K562 (cell line): ENCODE measurements around the gene CMIP. TPM values are rescaled to one million over a fixed set of nuclear protein-coding genes. Genes with fewer than 3 reads are reported as not detected.
A peak's percentile ranks its signal among the peaks of the same experiment; 100 is the strongest.

Source experiments
- ATAC-seq: fragments of 200-7000 bp; cut with Tn5 transposase; 3 replicates; pipeline ENCODE4 v1.9.1; 2020; ENCODE audit warnings: moderate library complexity
- BruUV-seq: library from RNA; stranded (reverse); fragments of 400-500 nt; replicated peaks from 2 replicates; lab custom pipeline; 2021; lab: Mats Ljungman, UMichigan
- CTCF ChIA-PET: fragments of 300-600 bp; formaldehyde crosslinking; extraction: SDS; loops from one replicate; lab custom pipeline; 2021; ENCODE audit warnings: low intra/inter-chr PET ratio; lab: Yijun Ruan, JAX
- POLR2A ChIA-PET: fragments of 300-600, 350-650 bp; sonication (Branson Sonifier 250); formaldehyde crosslinking; extraction: SDS; loops from one replicate; lab custom pipeline; 2021; ENCODE audit warnings: antibody characterized with exemption, inconsistent platforms; lab: Yijun Ruan, JAX
- DNase-seq, 4 experiments: peaks; one replicate each; pipeline versions ENCODE4 v3.0.0 to v3.0.0-alpha.2; 2011 to 2018; ENCODE audit warnings: low spot score in 3 of 4, mixed read lengths in 3 of 4; ENCODE audit errors: extremely low read depth in 1 of 4
- FAIRE-seq: peaks from 2 replicates; lab custom pipeline; 2011; peaks lifted over from hg19 to GRCh38; lab: Jason Lieb, UNC
- H2AFZ ChIP-seq: 2 replicates; pipeline ENCODE4 v1.6.0; 2011; ENCODE audit warnings: low read depth, low read length, control low read depth, inconsistent platforms
- H3K27ac ChIP-seq: fragments of 200-600 bp; 3 replicates; pipeline ENCODE4 v1.8.0; 2011; ENCODE audit warnings: low read depth, mild to moderate bottlenecking, control low read depth, inconsistent platforms, low read length, moderate library complexity, mixed read lengths; ENCODE audit errors: extremely low read depth
- H3K27me3 ChIP-seq, 2 experiments: fragments of 300-600 bp in 1 of 2; 2 replicates in 1 of 2; 3 replicates in 1 of 2; pipeline versions ENCODE4 v1.6.0 to v1.8.0; 2011; ENCODE audit warnings: inconsistent platforms in 2 of 2, low read length in 2 of 2, mild to moderate bottlenecking in 1 of 2, mixed read lengths in 1 of 2, moderate library complexity in 1 of 2; ENCODE audit not compliant: control insufficient read depth in 2 of 2, insufficient read depth in 2 of 2
- H3K36me3 ChIP-seq: fragments of 300-600 bp; 3 replicates; pipeline ENCODE4 v1.8.0; 2011; ENCODE audit warnings: mild to moderate bottlenecking, low read length, inconsistent platforms; ENCODE audit not compliant: control insufficient read depth, insufficient read depth
- H3K4me1 ChIP-seq, 2 experiments: fragments of 200-600 bp in 1 of 2; replicated peaks in 1 of 2; 2 replicates in 1 of 2; 3 replicates in 1 of 2; pipeline versions ENCODE4 v1.5.1 to v1.8.0; 2011; ENCODE audit warnings: inconsistent platforms in 2 of 2, low read length in 2 of 2, mild to moderate bottlenecking in 1 of 2, mixed read lengths in 1 of 2, moderate library complexity in 1 of 2; ENCODE audit not compliant: control insufficient read depth in 2 of 2, insufficient read depth in 2 of 2
- H3K4me2 ChIP-seq: 2 replicates; pipeline ENCODE4 v1.6.1; 2011; ENCODE audit warnings: low read length, control low read depth, inconsistent platforms, mixed read lengths; ENCODE audit not compliant: insufficient read depth
- H3K4me3 ChIP-seq: fragments of 200-600 bp; sonication (generic), shearing (Covaris generic); 2 replicates; pipeline ENCODE4 v1.5.1; 2016; ENCODE audit warnings: control low read depth, inconsistent platforms
- H3K79me2 ChIP-seq: fragments of 200-600 bp; 3 replicates; pipeline ENCODE4 v1.8.0; 2011; ENCODE audit warnings: low read length, inconsistent platforms; ENCODE audit not compliant: control insufficient read depth, insufficient read depth
- H3K9ac ChIP-seq, 2 experiments: 2 replicates each; pipeline versions ENCODE4 v1.6.0 to v1.6.1; 2011; ENCODE audit warnings: low read depth in 2 of 2, low read length in 2 of 2, control low read depth in 1 of 2, inconsistent platforms in 1 of 2, mild to moderate bottlenecking in 1 of 2, mixed read lengths in 1 of 2; ENCODE audit not compliant: insufficient read depth in 1 of 2
- H3K9me1 ChIP-seq: one replicate; pipeline ENCODE4 v1.6.0; 2011; ENCODE audit warnings: inconsistent platforms, mild to moderate bottlenecking, low read length, moderate library complexity; ENCODE audit not compliant: control insufficient read depth, insufficient read depth
- H3K9me3 ChIP-seq: replicated peaks from 2 replicates; pipeline ENCODE4 v1.5.1; 2011; ENCODE audit warnings: low read depth, low read length, inconsistent platforms; ENCODE audit not compliant: control insufficient read depth, insufficient read depth
- H4K20me1 ChIP-seq: replicated peaks from 2 replicates; pipeline ENCODE4 v1.6.1; 2011; ENCODE audit warnings: low read length, inconsistent platforms, mixed read lengths; ENCODE audit not compliant: control insufficient read depth, insufficient read depth
- BCOR ChIP-seq: fragments of 450-650 bp; IDR thresholded peaks from 2 replicates; pipeline ENCODE4 v1.6.1; 2016
- EHMT2 ChIP-seq: fragments of 450-650 bp; IDR thresholded peaks from 2 replicates; pipeline ENCODE4 v1.6.1; 2018; ENCODE audit warnings: antibody characterized with exemption
- NUFIP1 ChIP-seq: fragments of 450-650 bp; IDR thresholded peaks from 2 replicates; pipeline ENCODE4 v1.6.1; 2018; ENCODE audit not compliant: partially characterized antibody
- ZFP36 ChIP-seq: fragments of 150-350 bp; IDR thresholded peaks from 2 replicates; pipeline ENCODE4 v1.6.1; 2018; ENCODE audit warnings: low read length, low read depth; ENCODE audit not compliant: partially characterized antibody
- ZNF511 ChIP-seq: sonication (generic); formaldehyde crosslinking; IDR thresholded peaks from 2 replicates; pipeline ENCODE4 v1.8.0; 2022; ENCODE audit warnings: mild to moderate bottlenecking, missing genetic modification reagents
- WGBS: fragments of 100-300 bp; shearing (Covaris generic); methylation state at CpG from one replicate; pipeline ENCODE4 v1.1.6; 2016; ENCODE audit warnings: low coverage, mixed read lengths; ENCODE audit not compliant: insufficient coverage; ENCODE audit errors: missing lambda C conversion rate; 5-methylcytosine and 5-hydroxymethylcytosine counted together
- in situ Hi-C: fragments of 300-500 bp; cut with MboI; formaldehyde crosslinking; loops from 4 replicates; pipeline ENCODE4 v1.15.0; 2018; ENCODE audit warnings: inconsistent platforms, mixed read lengths
- intact Hi-C: fragments of 100-400 bp; cut with micrococcal nuclease; formaldehyde crosslinking; loops from 2 replicates; pipeline ENCODE4 v1.14.2; 2022
- polyA plus RNA-seq, 8 experiments: library from polyadenylated mRNA; depleted of rRNA in 4 of 8; stranded (reverse) in 5 of 8; unstranded in 3 of 8; fragments of >200 nt; fragmentation: Nextera tagmentation in 2 of 8; fragmentation: Illumina TruSeq in 1 of 8; extraction: Ambion mirVana in 2 of 8; extraction: Trizol in 1 of 8; gene quantifications; 2 replicates each; pipeline versions ENCODE4 v1.2.1 to v1.2.3, GENCODE V29; 2011 to 2014; ENCODE audit warnings: inconsistent platforms in 1 of 8, missing spikeins in 1 of 8
- total RNA-seq, 7 experiments: library from RNA; depleted of rRNA in 6 of 7; stranded (reverse); fragments of >200 nt in 6 of 7; fragmentation: Illumina TruSeq in 2 of 7; extraction: Trizol in 2 of 7; gene quantifications; 2 replicates each; pipeline versions ENCODE4 v1.2.1 to v1.2.3, GENCODE V29; 2011 to 2021; ENCODE audit warnings: low replicate concordance in 1 of 7
- TF ChIP-seq, protein P1 (sequence below): fragments of 250-450 bp; sonication (Bioruptor Pico); IDR thresholded peaks from 2 replicates; pipeline ENCODE4 v1.9.0; 2021; ENCODE audit warnings: mild to moderate bottlenecking, inconsistent platforms
- TF ChIP-seq, protein P2 (sequence below): sonication (generic); formaldehyde crosslinking; IDR thresholded peaks from 2 replicates; pipeline ENCODE4 v1.8.0; 2022; ENCODE audit warnings: mild to moderate bottlenecking, missing genetic modification reagents
- TF ChIP-seq, protein P3 (sequence below): sonication (generic); formaldehyde crosslinking; IDR thresholded peaks from 2 replicates; pipeline ENCODE4 v1.8.1; 2023; ENCODE audit warnings: mild to moderate bottlenecking, missing genetic modification reagents

Gene CMIP
- total and polyA plus RNA-seq, 9 of the 15 experiments (the other 6 are each of a cell fraction or from before 2014, with no cell fraction given), result 0.94 to 82.5 (median 10.3) TPM

- TF ChIP-seq ZNF511 (no peak), EHMT2 (no peak)
- TF ChIP-seq, protein P1, sequence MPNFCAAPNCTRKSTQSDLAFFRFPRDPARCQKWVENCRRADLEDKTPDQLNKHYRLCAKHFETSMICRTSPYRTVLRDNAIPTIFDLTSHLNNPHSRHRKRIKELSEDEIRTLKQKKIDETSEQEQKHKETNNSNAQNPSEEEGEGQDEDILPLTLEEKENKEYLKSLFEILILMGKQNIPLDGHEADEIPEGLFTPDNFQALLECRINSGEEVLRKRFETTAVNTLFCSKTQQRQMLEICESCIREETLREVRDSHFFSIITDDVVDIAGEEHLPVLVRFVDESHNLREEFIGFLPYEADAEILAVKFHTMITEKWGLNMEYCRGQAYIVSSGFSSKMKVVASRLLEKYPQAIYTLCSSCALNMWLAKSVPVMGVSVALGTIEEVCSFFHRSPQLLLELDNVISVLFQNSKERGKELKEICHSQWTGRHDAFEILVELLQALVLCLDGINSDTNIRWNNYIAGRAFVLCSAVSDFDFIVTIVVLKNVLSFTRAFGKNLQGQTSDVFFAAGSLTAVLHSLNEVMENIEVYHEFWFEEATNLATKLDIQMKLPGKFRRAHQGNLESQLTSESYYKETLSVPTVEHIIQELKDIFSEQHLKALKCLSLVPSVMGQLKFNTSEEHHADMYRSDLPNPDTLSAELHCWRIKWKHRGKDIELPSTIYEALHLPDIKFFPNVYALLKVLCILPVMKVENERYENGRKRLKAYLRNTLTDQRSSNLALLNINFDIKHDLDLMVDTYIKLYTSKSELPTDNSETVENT (CRISPR knock-in tag), result no peak
Measured at GRCh38 chr16:81681311-81681710, 236.7 kb downstream of the CMIP start (continued).

GRCh38 chr16:81684242-81684837, 239.7 kb downstream of the CMIP start:
- ChIA-PET CTCF (no interaction called here), POLR2A (no interaction called here)
- Histone ChIP-seq H3K9ac (peak overlapping the region in 1 of 2 experiments; percentile 68; a peak in 1 of 4 replicates), H2AFZ (no peak overlapping the region), H4K20me1 (peaks cover 16% of the 10 kb centered on the region; the same call in 1 of the 2 replicates), H3K9me1 (peaks cover 8% of the 10 kb centered on the region), H3K4me1 (peaks cover 0 to 25% of the 10 kb centered on the region in 2 experiments; a peak in 3 of 5 replicates), H3K27ac (no peak overlapping the region), H3K27me3 (no peaks in the 10 kb centered on the region), H3K9me3 (no peaks in the 10 kb centered on the region), H3K4me2 (no peak overlapping the region), H3K4me3 (no peak overlapping the region), H3K36me3 (peaks cover 55% of the 10 kb centered on the region; the same call in 2 of the 3 replicates), H3K79me2 (0 out of 3 replicates have a peak, but pooled peaks cover 7% of the 10 kb centered on the region)
- ATAC-seq (no peak), DNase-seq (no peak), FAIRE-seq (no peak)
- in situ Hi-C loops (no loop called here), intact Hi-C loops (no loop called here)
- no TSS peak for BruUV-seq
- WGBS, result 87% methylated on average over 13 of the region's 13 CpGs
- peak; percentile 38; the same call in 1 of the 2 replicates for TF ChIP-seq BCOR
- peak; percentile 40 for TF ChIP-seq ZFP36
- TF ChIP-seq, protein P2, sequence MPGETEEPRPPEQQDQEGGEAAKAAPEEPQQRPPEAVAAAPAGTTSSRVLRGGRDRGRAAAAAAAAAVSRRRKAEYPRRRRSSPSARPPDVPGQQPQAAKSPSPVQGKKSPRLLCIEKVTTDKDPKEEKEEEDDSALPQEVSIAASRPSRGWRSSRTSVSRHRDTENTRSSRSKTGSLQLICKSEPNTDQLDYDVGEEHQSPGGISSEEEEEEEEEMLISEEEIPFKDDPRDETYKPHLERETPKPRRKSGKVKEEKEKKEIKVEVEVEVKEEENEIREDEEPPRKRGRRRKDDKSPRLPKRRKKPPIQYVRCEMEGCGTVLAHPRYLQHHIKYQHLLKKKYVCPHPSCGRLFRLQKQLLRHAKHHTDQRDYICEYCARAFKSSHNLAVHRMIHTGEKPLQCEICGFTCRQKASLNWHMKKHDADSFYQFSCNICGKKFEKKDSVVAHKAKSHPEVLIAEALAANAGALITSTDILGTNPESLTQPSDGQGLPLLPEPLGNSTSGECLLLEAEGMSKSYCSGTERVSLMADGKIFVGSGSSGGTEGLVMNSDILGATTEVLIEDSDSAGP (CRISPR knock-in tag), result no peak
- no peak for TF ChIP-seq NUFIP1
- TF ChIP-seq, protein P3, sequence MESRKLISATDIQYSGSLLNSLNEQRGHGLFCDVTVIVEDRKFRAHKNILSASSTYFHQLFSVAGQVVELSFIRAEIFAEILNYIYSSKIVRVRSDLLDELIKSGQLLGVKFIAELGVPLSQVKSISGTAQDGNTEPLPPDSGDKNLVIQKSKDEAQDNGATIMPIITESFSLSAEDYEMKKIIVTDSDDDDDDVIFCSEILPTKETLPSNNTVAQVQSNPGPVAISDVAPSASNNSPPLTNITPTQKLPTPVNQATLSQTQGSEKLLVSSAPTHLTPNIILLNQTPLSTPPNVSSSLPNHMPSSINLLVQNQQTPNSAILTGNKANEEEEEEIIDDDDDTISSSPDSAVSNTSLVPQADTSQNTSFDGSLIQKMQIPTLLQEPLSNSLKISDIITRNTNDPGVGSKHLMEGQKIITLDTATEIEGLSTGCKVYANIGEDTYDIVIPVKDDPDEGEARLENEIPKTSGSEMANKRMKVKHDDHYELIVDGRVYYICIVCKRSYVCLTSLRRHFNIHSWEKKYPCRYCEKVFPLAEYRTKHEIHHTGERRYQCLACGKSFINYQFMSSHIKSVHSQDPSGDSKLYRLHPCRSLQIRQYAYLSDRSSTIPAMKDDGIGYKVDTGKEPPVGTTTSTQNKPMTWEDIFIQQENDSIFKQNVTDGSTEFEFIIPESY (CRISPR knock-in tag), result 0 out of 2 replicates have a peak, but pooled peaks have one; percentile 2
